Measurements from ENCODE around the gene ZNF674.
"Not testable (repeated sequence)": the region's sequence is repeated elsewhere in the genome, so short reads cannot be mapped to it uniquely, and the experiment has no call there.

ZNF674 gene

DNA sequence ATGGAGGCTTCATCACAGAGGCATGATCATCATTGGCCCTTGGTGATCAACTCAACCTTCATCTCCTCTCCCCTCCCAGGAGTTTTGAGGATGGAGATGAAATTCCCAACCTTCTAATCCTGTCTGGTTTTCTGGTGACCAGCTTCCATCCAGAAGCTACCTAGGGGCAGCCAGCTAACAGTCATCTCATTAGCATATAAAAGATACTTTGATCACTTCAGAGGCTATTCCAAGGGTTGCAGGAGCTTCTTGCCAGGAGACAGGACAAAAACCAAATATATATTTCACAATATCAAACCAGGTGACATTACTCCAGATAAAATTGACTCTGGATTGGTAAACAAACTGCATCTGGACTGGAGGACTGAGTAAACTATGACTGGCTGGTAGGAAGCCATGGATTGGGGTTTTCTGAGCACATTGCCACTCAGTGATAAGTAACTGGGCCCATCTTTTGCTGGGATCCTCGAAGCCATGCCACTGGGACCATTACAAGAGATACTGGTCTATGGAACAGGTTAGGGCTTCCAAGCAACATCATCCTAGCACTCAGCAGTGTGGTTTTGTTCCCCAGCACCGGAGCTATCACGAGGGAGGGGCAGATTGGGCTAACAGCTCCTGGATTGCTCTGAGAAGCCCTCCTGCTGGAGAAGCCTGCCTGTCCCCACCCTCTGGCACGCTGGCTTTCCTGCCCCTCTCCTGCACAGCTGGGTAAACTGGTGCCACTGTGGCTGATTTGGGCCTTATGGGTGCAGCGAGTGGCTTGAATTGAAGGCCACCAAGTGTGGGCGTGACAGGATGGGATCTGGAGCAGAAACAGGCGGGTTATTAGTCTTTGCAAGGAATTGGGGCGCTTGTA, 84.2 kb downstream of the ZNF674 start:
- not testable (repeated sequence) for H3K27me3 ChIP-seq (ENCODE audit: control insufficient read depth in 3 of 3, insufficient read depth in 3 of 3, low read depth in 1 of 3, low read length in 3 of 3); DNase-seq (ENCODE audit: low spot score)

GRCh38 chrX:46459603-46460002, 85.6 kb downstream of the ZNF674 start:
- Histone ChIP-seq H3K27me3 (ENCODE audit: control insufficient read depth in 3 of 3, insufficient read depth in 3 of 3, low read depth in 1 of 3, low read length in 3 of 3) (no peaks in the 10 kb centered on the region), H2AK5ac (ENCODE audit: low read depth, low read length) (no peak overlapping the region), H3K9me3 (replicated peaks in 1 of 2; ENCODE audit: control insufficient read depth in 2 of 2, insufficient read depth in 1 of 2, low read depth in 1 of 2, low read length in 2 of 2) (no peaks in the 10 kb centered on the region), H3K14ac (ENCODE audit: low read length) (no peak overlapping the region), H3K4me3 (ENCODE audit: low read length in 2 of 2) (no peak overlapping the region), H2BK5ac (ENCODE audit: low read length) (no peak overlapping the region), H2BK120ac (ENCODE audit: low read depth, low read length) (no peak overlapping the region), H3K4me2 (ENCODE audit: insufficient read depth, low read length, poor library complexity, severe bottlenecking) (no peak overlapping the region), H3K23ac (ENCODE audit: low read depth, low read length, poor library complexity) (no peak overlapping the region), H3K4ac (ENCODE audit: low read length) (no peak overlapping the region), H4K91ac (ENCODE audit: low read depth, low read length, poor library complexity) (no peak overlapping the region), H3K79me1 (ENCODE audit: low read depth, low read length) (no peaks in the 10 kb centered on the region), H2BK15ac (ENCODE audit: low read length) (no peak overlapping the region), H2AFZ (ENCODE audit: low read length) (no peak overlapping the region), H3K9ac (ENCODE audit: low read depth, low read length, poor library complexity) (no peak overlapping the region), H3K27ac (replicated peaks; ENCODE audit: low read length) (no peak overlapping the region), H3K4me1 (ENCODE audit: control insufficient read depth in 2 of 2, insufficient read depth in 1 of 2, low read depth in 1 of 2, low read length in 2 of 2) (peaks cover 0 to 3% of the 10 kb centered on the region in 2 donors), H3K36me3 (replicated peaks in 1 of 2; ENCODE audit: control insufficient read depth in 2 of 2, insufficient read depth in 2 of 2, low read length in 2 of 2) (peaks cover 0 to 27% of the 10 kb centered on the region in 2 donors), H3K18ac (ENCODE audit: low read length) (no peak overlapping the region), H4K8ac (ENCODE audit: low read depth, low read length) (no peak overlapping the region), H2BK12ac (ENCODE audit: low read length) (no peak overlapping the region)
- WGBS, 2 donors (ENCODE audit: extremely low coverage in 2 of 2, insufficient read length in 2 of 2, insufficient replicate concordance in 1 of 2): no CpG with 5 or more reads among the region's 3 CpGs
- no peak for DNase-seq (ENCODE audit: low spot score)

More for the DNA sequence above, 84.2 kb downstream of the ZNF674 start:
- H3K4ac ChIP-seq (ENCODE audit: low read length); H3K23ac ChIP-seq (ENCODE audit: low read depth, low read length, poor library complexity); H3K27ac ChIP-seq (replicated peaks; ENCODE audit: low read length); H3K4me1 ChIP-seq (ENCODE audit: control insufficient read depth in 2 of 2, insufficient read depth in 1 of 2, low read depth in 1 of 2, low read length in 2 of 2); H2BK15ac ChIP-seq (ENCODE audit: low read length); H3K4me3 ChIP-seq (ENCODE audit: low read length in 2 of 2); H2AFZ ChIP-seq (ENCODE audit: low read length); H4K8ac ChIP-seq (ENCODE audit: low read depth, low read length); H4K91ac ChIP-seq (ENCODE audit: low read depth, low read length, poor library complexity); H2AK5ac ChIP-seq (ENCODE audit: low read depth, low read length); H2BK12ac ChIP-seq (ENCODE audit: low read length); H3K9ac ChIP-seq (ENCODE audit: low read depth, low read length, poor library complexity); H3K9me3 ChIP-seq (replicated peaks in 1 of 2; ENCODE audit: control insufficient read depth in 2 of 2, insufficient read depth in 1 of 2, low read depth in 1 of 2, low read length in 2 of 2); H2BK5ac ChIP-seq (ENCODE audit: low read length); H3K14ac ChIP-seq (ENCODE audit: low read length); H3K79me1 ChIP-seq (ENCODE audit: low read depth, low read length); H3K18ac ChIP-seq (ENCODE audit: low read length); H3K4me2 ChIP-seq (ENCODE audit: insufficient read depth, low read length, poor library complexity, severe bottlenecking); H2BK120ac ChIP-seq (ENCODE audit: low read depth, low read length): not testable (repeated sequence)
- peaks cover 0 to 31% of the 10 kb centered on the region in 2 donors for H3K36me3 ChIP-seq (replicated peaks in 1 of 2; ENCODE audit: control insufficient read depth in 2 of 2, insufficient read depth in 2 of 2, low read length in 2 of 2)
- WGBS, 2 donors (ENCODE audit: extremely low coverage in 2 of 2, insufficient read length in 2 of 2, insufficient replicate concordance in 1 of 2): no CpG with 5 or more reads among the region's 8 CpGs

DNA sequence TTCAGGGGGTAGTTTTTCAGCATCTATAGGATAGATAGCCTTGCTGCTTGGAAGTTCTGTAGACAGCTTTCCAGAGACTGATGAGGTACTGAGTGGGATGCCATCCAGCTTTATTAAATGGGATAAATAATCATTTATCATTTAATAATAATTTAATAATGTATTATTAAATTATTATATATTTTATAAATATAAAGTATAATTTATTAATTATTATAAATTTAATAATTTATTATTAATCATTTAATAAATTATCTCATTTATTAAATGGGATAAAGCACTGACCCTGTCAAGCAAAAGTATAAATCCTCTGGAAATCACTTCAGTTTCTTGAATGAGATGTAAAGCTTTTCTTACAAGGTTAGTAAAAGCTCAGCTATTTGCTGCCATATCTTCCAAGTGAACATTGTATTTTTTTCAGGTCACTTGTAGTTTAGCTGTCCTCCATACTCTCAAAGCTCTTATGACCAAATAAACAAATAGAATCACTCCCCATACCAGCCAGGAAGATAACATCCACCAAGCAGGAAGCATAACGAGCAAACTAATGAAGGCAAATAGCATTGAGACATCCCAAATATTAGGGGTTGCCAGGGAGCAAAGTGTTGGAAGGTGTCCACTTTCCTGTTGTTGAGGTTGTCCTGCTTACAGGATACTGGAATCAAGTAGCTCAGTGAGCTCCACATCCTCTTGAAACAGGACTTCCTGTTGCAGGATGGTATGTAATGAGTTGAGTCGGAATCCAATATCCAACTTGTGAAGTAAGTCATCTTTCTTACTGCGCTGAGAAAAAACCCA, 88.9 kb downstream of the ZNF674 start:
- WGBS, 2 donors (ENCODE audit: extremely low coverage in 2 of 2, insufficient read length in 2 of 2, insufficient replicate concordance in 1 of 2): no CpG with 5 or more reads among the region's 3 CpGs
- H2AK5ac ChIP-seq (ENCODE audit: low read depth, low read length): no peak overlapping the region
- H3K14ac ChIP-seq (ENCODE audit: low read length): no peak overlapping the region
- no peak for DNase-seq (ENCODE audit: low spot score)
- H3K4me1 ChIP-seq (ENCODE audit: control insufficient read depth in 2 of 2, insufficient read depth in 1 of 2, low read depth in 1 of 2, low read length in 2 of 2): peaks cover 0 to 2% of the 10 kb centered on the region in 2 donors
- H3K36me3 ChIP-seq (replicated peaks in 1 of 2; ENCODE audit: control insufficient read depth in 2 of 2, insufficient read depth in 2 of 2, low read length in 2 of 2): peaks cover 2 to 32% of the 10 kb centered on the region in 2 donors
- no peak overlapping the region for H3K4me3 ChIP-seq (ENCODE audit: low read length in 2 of 2)
- no peak overlapping the region for H4K91ac ChIP-seq (ENCODE audit: low read depth, low read length, poor library complexity)
- H3K4ac ChIP-seq (ENCODE audit: low read length): no peak overlapping the region
- H3K23ac ChIP-seq (ENCODE audit: low read depth, low read length, poor library complexity): no peak overlapping the region
- no peak overlapping the region for H3K18ac ChIP-seq (ENCODE audit: low read length)
- no peak overlapping the region for H2AFZ ChIP-seq (ENCODE audit: low read length)
- H2BK12ac ChIP-seq (ENCODE audit: low read length): no peak overlapping the region
- no peak overlapping the region for H3K27ac ChIP-seq (replicated peaks; ENCODE audit: low read length)
- no peak overlapping the region for H3K4me2 ChIP-seq (ENCODE audit: insufficient read depth, low read length, poor library complexity, severe bottlenecking)
- no peak overlapping the region for H2BK120ac ChIP-seq (ENCODE audit: low read depth, low read length)
- H3K9ac ChIP-seq (ENCODE audit: low read depth, low read length, poor library complexity): no peak overlapping the region
- no peaks in the 10 kb centered on the region for H3K9me3 ChIP-seq (replicated peaks in 1 of 2; ENCODE audit: control insufficient read depth in 2 of 2, insufficient read depth in 1 of 2, low read depth in 1 of 2, low read length in 2 of 2)
- no peak overlapping the region for H2BK5ac ChIP-seq (ENCODE audit: low read length)
- no peaks in the 10 kb centered on the region for H3K27me3 ChIP-seq (ENCODE audit: control insufficient read depth in 3 of 3, insufficient read depth in 3 of 3, low read depth in 1 of 3, low read length in 3 of 3)
- H4K8ac ChIP-seq (ENCODE audit: low read depth, low read length): no peak overlapping the region
- no peak overlapping the region for H2BK15ac ChIP-seq (ENCODE audit: low read length)
- H3K79me1 ChIP-seq (ENCODE audit: low read depth, low read length): peaks cover 1% of the 10 kb centered on the region
